ENCODE data around the gene AQP6.

Gene AQP6

DNA sequence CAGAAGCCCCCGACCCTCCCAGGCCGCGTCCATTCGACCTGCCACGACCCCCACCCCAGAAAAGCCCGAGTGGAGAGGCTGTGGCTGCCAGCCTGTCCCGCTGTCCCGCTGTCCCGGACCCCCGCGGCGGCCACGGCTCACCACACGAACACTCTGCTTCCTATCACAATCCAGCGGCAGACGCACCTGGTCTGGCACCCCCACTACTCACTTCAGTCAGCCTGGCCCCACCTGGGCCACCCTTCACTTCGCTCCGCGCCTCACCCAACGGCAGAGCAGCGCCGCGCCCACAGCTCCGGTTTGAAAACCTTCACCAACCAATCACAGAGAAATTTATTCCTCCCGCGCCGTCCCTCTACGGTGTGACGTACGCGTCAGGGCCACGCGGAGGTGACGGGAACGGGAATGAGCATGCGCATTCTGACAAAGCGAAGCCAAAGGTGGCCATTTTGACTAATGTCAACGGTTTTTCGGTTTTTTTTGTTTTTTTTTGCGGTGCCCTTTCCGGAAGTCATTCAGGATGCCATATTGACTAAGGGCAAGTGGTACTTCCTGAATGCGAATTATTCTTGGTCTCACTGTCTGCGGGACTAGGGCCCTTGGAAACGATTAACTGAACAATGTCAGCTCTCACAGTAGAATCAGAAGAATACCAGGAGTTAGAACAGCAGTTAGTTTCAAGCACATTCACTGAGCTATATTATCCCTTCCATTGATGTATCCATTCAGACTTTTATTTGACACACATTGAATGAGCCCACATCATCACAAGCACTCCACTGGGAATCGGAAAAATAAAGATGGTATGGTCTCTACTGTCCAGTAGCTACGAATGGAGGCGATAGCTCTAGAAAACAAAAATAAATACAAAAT lies 52.7 kb downstream of the AQP6 start, which contains the start of gene RACGAP1:
Gene RACGAP1 (minus strand): TSS at position 308 of the 873 bp plus-strand sequence. CDS start 8,779 bp downstream, outside the sequence.
- DNase-seq, result peak; percentile 47 to 97 (median 89)

DNA sequence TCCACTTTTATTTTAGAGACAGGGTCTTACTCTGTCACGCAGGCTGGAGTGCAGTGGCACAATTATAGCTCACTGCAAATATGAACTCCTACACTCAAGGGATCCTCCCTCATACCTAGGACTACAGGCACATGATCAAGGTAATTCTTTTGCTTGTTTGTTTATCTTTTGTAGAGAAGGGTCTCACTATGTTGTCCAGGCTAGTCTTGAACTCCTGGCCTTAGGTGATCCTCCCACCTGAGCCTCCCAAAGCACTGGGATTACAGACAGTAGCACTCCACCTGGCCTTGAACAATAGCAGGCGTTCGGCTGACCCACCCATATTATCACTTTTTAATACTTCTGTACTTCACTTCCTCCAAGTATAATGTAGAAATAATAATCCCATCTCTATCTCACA lies 53.9 kb downstream of the AQP6 start:
- no peak for DNase-seq

All from anterior cingulate cortex (tissue), 58 donors.